ENCODE data around the gene ZDHHC5. TPM values are rescaled to one million over a fixed set of nuclear protein-coding genes. Genes with fewer than 3 reads are reported as not detected.

ZDHHC5 gene
- 38.1 and 62.9 TPM in 2 replicates for total RNA-seq

GRCh38 chr11:57667736-57668433, at the start of gene ZDHHC5:
Gene ZDHHC5 (plus strand): TSS chr11:57668114. CDS start chr11:57673091, 4,977 bp downstream.

GRCh38 chr11:57649826-57650738, 17.8 kb upstream of the ZDHHC5 start, which contains the start of gene YPEL4:
Gene YPEL4 (minus strand): TSS chr11:57649912. CDS start chr11:57647107, 2,805 bp downstream.

GRCh38 chr11:57657194-57658022, 10.5 kb upstream of the ZDHHC5 start, which contains the start of gene CLP1:
Gene CLP1 (plus strand): TSS chr11:57657762. CDS start chr11:57659477, 1,715 bp downstream.

GRCh38 chr11:57711414-57712255, 43.7 kb downstream of the ZDHHC5 start, which contains the start of gene MED19:
Gene MED19 (minus strand): TSS chr11:57712215. CDS start chr11:57712179, 36 bp downstream.

GRCh38 chr11:57712256-57713150, 44.6 kb downstream of the ZDHHC5 start, which contains the start of gene TMX2:
Gene TMX2 (plus strand): TSS chr11:57712593. CDS start chr11:57712619, 26 bp downstream.

GRCh38 chr11:57741132-57742086, 73.5 kb downstream of the ZDHHC5 start, which contains the start of gene SELENOH:
Gene SELENOH (plus strand): TSS chr11:57741491. CDS start chr11:57741596, 105 bp downstream.

Small RNAs within 50 kb of the gene (small RNA-seq; reads per million reads assigned to genes)
- gene MIR130A (2,432 reads per million, percentile 100 among the genes with 10 or more reads in this experiment), gene TMX2-CTNND1 (not detected)

Other genes starting within 250 kb of the ZDHHC5 start
- 5.9 and 6.2 TPM in 2 replicates for gene SLC43A3, start 241.0 kb upstream of the ZDHHC5 start, total RNA-seq
- 0.22 TPM in 1 of 2 replicates, not detected in the other for gene RTN4RL2, start 207.6 kb upstream of the ZDHHC5 start, total RNA-seq
- gene SLC43A1, start 152.4 kb upstream of the ZDHHC5 start, total RNA-seq = 1.2 and 1.6 TPM in 2 replicates
- gene TIMM10, start 137.4 kb upstream of the ZDHHC5 start, total RNA-seq = 16.8 and 19.6 TPM in 2 replicates
- not detected in 2 replicates for gene SMTNL1, start 130.5 kb upstream of the ZDHHC5 start, total RNA-seq
- 0.33 and 3.1 TPM in 2 replicates for gene UBE2L6, start 100.4 kb upstream of the ZDHHC5 start, total RNA-seq
- 0.65 and 13.7 TPM in 2 replicates for gene SERPING1, start 70.4 kb upstream of the ZDHHC5 start, total RNA-seq
- 0.33 and 0.39 TPM in 2 replicates for gene YPEL4, start 18.2 kb upstream of the ZDHHC5 start, total RNA-seq
- gene CLP1, start 10.4 kb upstream of the ZDHHC5 start, total RNA-seq = 16.9 and 17.5 TPM in 2 replicates
- 14.9 and 16.2 TPM in 2 replicates for gene MED19, start 44.1 kb downstream of the ZDHHC5 start, total RNA-seq
- 49.9 and 57.9 TPM in 2 replicates for gene TMX2, start 44.5 kb downstream of the ZDHHC5 start, total RNA-seq
- 82.8 and 83.7 TPM in 2 replicates for gene SELENOH, start 73.4 kb downstream of the ZDHHC5 start, total RNA-seq
- gene BTBD18, start 83.7 kb downstream of the ZDHHC5 start, total RNA-seq = not detected in 2 replicates
- gene CTNND1, start 93.7 kb downstream of the ZDHHC5 start, total RNA-seq = 200 and 219 TPM in 2 replicates